ENCODE data around the gene TNXB.
A peak's percentile ranks its signal among the peaks of the same experiment; 100 is the strongest.
"Not testable (repeated sequence)": the region's sequence is repeated elsewhere in the genome, so short reads cannot be mapped to it uniquely, and the experiment has no call there.

TNXB gene

DNA sequence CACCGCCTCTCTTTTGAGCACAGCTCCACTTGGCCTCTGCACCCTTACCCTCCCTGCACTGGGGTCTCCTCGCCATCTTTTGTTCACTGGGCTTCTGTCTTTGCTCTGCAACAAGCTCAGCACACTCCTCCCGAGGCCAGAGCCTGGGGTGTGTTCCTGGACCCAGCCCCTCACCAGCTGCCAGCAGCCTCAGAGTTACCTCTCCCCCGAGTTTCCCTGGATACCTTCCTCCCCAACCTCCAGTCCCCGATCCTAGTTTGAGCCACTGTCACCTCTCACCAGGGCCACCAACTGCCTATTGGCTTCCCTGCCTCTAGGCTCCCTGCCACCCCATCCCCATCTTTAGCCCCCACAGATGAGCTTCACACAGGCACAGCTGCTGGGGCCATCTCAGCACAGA, 58.6 kb downstream of the TNXB start:
- H3K9me3 ChIP-seq (ENCODE audit: control extremely low read depth in 1 of 5, control insufficient read depth in 4 of 5, insufficient read depth in 2 of 5, low read depth in 1 of 5, low read length in 4 of 5) = no peaks in the 10 kb centered on the region
- no peak overlapping the region for H3K4me3 ChIP-seq (ENCODE audit: control insufficient read depth in 1 of 7, extremely low read depth in 1 of 7, insufficient read depth in 4 of 7, low read depth in 2 of 7, low read length in 6 of 7)
- H3K27me3 ChIP-seq (replicated peaks in 2 of 5; ENCODE audit: control insufficient read depth in 4 of 5, insufficient read depth in 5 of 5, low read length in 4 of 5) = no peaks in the 10 kb centered on the region
- ChIA-PET CTCF (no interaction called here), POLR2A (no interaction called here)
- DNase-seq = no peak
- H3K4me1 ChIP-seq (ENCODE audit: control extremely low read depth in 1 of 4, control insufficient read depth in 4 of 4, insufficient read depth in 4 of 4, low read length in 3 of 4) = peaks cover 0 to 6% (median under 1%) of the 10 kb centered on the region in 4 experiments
- no peak overlapping the region for H3K27ac ChIP-seq (ENCODE audit: insufficient read depth in 1 of 2, low read depth in 1 of 2, low read length in 2 of 2, poor library complexity in 1 of 2, severe bottlenecking in 2 of 2)
- H3K36me3 ChIP-seq (ENCODE audit: control insufficient read depth in 4 of 4, insufficient read depth in 4 of 4, low read length in 3 of 4) = no peaks in the 10 kb centered on the region
- WGBS (ENCODE audit: insufficient coverage) = 96% methylated on average over 4 of the region's 5 CpGs

DNA sequence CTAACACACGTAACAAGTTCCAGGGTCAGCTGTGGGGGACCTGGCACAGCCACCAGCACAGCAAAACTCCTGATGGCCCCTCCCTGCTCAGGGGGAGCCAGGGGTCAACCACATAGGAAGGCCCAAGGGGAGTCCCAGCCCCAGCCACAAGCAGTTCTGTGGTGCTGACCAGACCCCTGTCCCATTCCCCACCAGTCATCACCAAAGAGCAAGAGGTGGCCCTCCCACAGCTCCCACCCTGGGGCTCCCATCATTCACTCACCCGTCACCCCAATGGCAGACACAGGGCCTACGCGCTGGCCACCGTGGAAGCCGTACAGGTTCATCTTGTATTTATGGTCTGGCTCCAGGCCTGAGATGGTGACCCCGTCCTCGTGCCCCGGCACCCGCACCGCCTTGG, 59.4 kb downstream of the TNXB start:
- H3K9me3 ChIP-seq (ENCODE audit: control extremely low read depth in 1 of 5, control insufficient read depth in 4 of 5, insufficient read depth in 2 of 5, low read depth in 1 of 5, low read length in 4 of 5); H3K4me1 ChIP-seq (ENCODE audit: control extremely low read depth in 1 of 4, control insufficient read depth in 4 of 4, insufficient read depth in 4 of 4, low read length in 3 of 4); H3K27ac ChIP-seq (ENCODE audit: insufficient read depth in 1 of 2, low read depth in 1 of 2, low read length in 2 of 2, poor library complexity in 1 of 2, severe bottlenecking in 2 of 2); H3K36me3 ChIP-seq (ENCODE audit: control insufficient read depth in 4 of 4, insufficient read depth in 4 of 4, low read length in 3 of 4); DNase-seq; H3K27me3 ChIP-seq (replicated peaks in 2 of 5; ENCODE audit: control insufficient read depth in 4 of 5, insufficient read depth in 5 of 5, low read length in 4 of 5); POLR2A ChIA-PET; H3K4me3 ChIP-seq (ENCODE audit: control insufficient read depth in 1 of 7, extremely low read depth in 1 of 7, insufficient read depth in 4 of 7, low read depth in 2 of 7, low read length in 6 of 7); CTCF ChIA-PET: not testable (repeated sequence)
- 100% methylated on average over 1 of the region's 11 CpGs for WGBS (ENCODE audit: insufficient coverage)

DNA sequence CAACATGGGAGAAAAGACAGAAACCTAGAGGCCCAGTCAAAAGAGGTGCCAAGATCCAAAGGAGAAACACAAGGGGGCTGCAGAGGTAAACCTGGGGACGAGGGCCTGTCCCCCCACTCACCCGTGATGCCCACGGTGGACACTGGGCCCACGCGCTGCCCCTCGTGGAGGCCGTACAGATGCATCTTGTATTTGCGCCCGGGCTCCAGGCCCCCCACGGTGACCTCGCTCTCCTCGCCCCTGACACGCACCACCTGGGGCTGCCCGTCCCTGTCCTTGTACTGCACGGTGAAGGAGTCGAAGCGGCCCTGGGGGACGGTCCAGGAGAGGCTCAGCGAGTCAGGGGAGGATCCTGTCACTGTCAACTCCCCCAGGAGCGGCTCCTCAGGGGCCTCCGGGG, 60.0 kb downstream of the TNXB start:
- POLR2A ChIA-PET; H3K27ac ChIP-seq (ENCODE audit: insufficient read depth in 1 of 2, low read depth in 1 of 2, low read length in 2 of 2, poor library complexity in 1 of 2, severe bottlenecking in 2 of 2); DNase-seq; H3K4me3 ChIP-seq (ENCODE audit: control insufficient read depth in 1 of 7, extremely low read depth in 1 of 7, insufficient read depth in 4 of 7, low read depth in 2 of 7, low read length in 6 of 7); H3K36me3 ChIP-seq (ENCODE audit: control insufficient read depth in 4 of 4, insufficient read depth in 4 of 4, low read length in 3 of 4); H3K9me3 ChIP-seq (ENCODE audit: control extremely low read depth in 1 of 5, control insufficient read depth in 4 of 5, insufficient read depth in 2 of 5, low read depth in 1 of 5, low read length in 4 of 5); H3K4me1 ChIP-seq (ENCODE audit: control extremely low read depth in 1 of 4, control insufficient read depth in 4 of 4, insufficient read depth in 4 of 4, low read length in 3 of 4); H3K27me3 ChIP-seq (replicated peaks in 2 of 5; ENCODE audit: control insufficient read depth in 4 of 5, insufficient read depth in 5 of 5, low read length in 4 of 5): not testable (repeated sequence)
- CTCF ChIA-PET = interaction anchor here (1.7 to 1.8 kb wide), 2 partner anchors 9 to 33 kb away, joined by 3 to 6 read pairs; no protein-coding TSS in a partner anchor
- 99% methylated on average over 15 of the region's 21 CpGs for WGBS (ENCODE audit: insufficient coverage)

DNA sequence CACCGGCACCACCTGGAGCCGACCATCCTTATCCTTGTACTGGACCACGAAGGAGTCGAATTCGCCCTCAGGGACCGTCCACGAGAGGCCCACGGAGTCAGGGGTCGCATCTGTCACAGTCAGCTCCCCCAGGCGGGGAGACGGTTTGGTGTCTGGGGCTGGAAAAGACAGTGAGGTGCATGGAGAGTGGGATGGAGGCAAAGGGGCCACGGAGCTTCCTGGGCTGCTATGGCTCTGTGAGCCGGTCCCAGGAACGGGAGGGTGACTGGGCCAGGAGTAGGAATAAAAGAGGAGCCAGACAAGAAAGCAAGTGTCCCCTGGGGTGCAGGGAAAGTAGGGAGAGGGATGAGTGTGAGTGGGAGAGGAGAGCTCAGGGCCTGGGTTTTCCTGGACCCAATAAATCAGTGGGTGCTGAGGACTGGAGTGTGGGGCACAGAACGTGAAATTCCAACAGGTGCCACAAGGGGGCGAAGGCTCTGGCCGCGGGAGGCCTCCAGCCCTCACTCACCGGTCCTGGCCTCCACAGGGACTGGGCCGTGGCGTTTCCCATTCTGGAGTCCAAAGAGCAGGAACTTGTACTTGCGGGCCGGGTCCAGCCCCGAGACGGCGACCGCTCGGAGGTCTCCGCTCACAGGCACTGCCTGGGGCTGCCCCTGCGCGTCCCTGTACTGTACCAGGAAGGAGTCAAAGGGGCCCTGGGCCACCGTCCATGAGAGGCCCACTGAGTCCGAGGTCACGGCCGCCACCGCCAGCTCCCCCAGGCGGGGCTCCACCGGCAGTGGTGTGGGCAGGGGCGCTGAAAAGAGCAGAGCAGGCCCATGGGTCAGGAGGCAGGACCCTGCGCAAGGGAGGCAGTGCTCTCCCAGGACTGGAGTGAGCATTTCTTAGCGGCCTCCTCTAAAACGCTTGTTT, 61.0 kb downstream of the TNXB start:
- H3K36me3 ChIP-seq (ENCODE audit: control insufficient read depth in 4 of 4, insufficient read depth in 4 of 4, low read length in 3 of 4) = no peaks in the 10 kb centered on the region
- H3K4me3 ChIP-seq (ENCODE audit: control insufficient read depth in 1 of 7, extremely low read depth in 1 of 7, insufficient read depth in 4 of 7, low read depth in 2 of 7, low read length in 6 of 7) = peak overlapping the region in 1 of 7 experiments; percentile 48
- 52% methylated on average over 42 of the region's 42 CpGs for WGBS (ENCODE audit: insufficient coverage)
- H3K27ac ChIP-seq (ENCODE audit: insufficient read depth in 1 of 2, low read depth in 1 of 2, low read length in 2 of 2, poor library complexity in 1 of 2, severe bottlenecking in 2 of 2) = no peak overlapping the region
- ChIA-PET POLR2A (no interaction called here), CTCF (interaction anchor here (1.2 to 1.8 kb wide), 4 partner anchors 10 to 397 kb away, joined by 3 to 6 read pairs (median 4); no protein-coding TSS in a partner anchor)
- no peaks in the 10 kb centered on the region for H3K27me3 ChIP-seq (replicated peaks in 2 of 5; ENCODE audit: control insufficient read depth in 4 of 5, insufficient read depth in 5 of 5, low read length in 4 of 5)
- DNase-seq = peak; percentile 42 to 63 (median 55)
- H3K9me3 ChIP-seq (ENCODE audit: control extremely low read depth in 1 of 5, control insufficient read depth in 4 of 5, insufficient read depth in 2 of 5, low read depth in 1 of 5, low read length in 4 of 5) = no peaks in the 10 kb centered on the region
- H3K4me1 ChIP-seq (ENCODE audit: control extremely low read depth in 1 of 4, control insufficient read depth in 4 of 4, insufficient read depth in 4 of 4, low read length in 3 of 4) = peaks cover 0 to 6% (median under 1%) of the 10 kb centered on the region in 4 experiments

DNA sequence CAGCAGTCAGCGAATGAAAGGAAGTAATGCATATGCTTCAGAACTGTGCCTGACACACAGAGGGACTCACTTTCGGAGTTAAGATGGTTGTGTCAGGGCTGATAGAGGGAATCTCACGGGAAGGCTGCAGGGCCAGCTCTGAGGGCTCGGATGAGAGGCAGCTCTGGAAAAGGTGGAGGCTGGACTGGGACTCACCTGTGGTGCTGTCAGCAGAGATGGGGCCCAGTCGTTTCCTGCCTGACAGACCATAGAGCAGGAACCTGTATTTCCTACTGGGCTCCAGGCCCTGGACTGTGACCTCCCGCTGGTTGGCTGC, 61.6 kb downstream of the TNXB start:
- POLR2A ChIA-PET = no interaction called here
- Histone ChIP-seq H3K9me3 (ENCODE audit: control extremely low read depth in 1 of 5, control insufficient read depth in 4 of 5, insufficient read depth in 2 of 5, low read depth in 1 of 5, low read length in 4 of 5) (no peaks in the 10 kb centered on the region), H3K4me3 (ENCODE audit: control insufficient read depth in 1 of 7, extremely low read depth in 1 of 7, insufficient read depth in 4 of 7, low read depth in 2 of 7, low read length in 6 of 7) (no peak overlapping the region), H3K27ac (ENCODE audit: insufficient read depth in 1 of 2, low read depth in 1 of 2, low read length in 2 of 2, poor library complexity in 1 of 2, severe bottlenecking in 2 of 2) (no peak overlapping the region), H3K27me3 (replicated peaks in 2 of 5; ENCODE audit: control insufficient read depth in 4 of 5, insufficient read depth in 5 of 5, low read length in 4 of 5) (no peaks in the 10 kb centered on the region), H3K4me1 (ENCODE audit: control extremely low read depth in 1 of 4, control insufficient read depth in 4 of 4, insufficient read depth in 4 of 4, low read length in 3 of 4) (peaks cover 0 to 6% (median under 1%) of the 10 kb centered on the region in 4 experiments), H3K36me3 (ENCODE audit: control insufficient read depth in 4 of 4, insufficient read depth in 4 of 4, low read length in 3 of 4) (no peaks in the 10 kb centered on the region)
- CTCF ChIA-PET = interaction anchor here (0.8 to 1.8 kb wide), 5 partner anchors 11 to 396 kb away, joined by 3 to 6 read pairs (median 3); no protein-coding TSS in a partner anchor
- DNase-seq = no peak
- WGBS (ENCODE audit: insufficient coverage) = 92% methylated on average over 6 of the region's 6 CpGs

DNA sequence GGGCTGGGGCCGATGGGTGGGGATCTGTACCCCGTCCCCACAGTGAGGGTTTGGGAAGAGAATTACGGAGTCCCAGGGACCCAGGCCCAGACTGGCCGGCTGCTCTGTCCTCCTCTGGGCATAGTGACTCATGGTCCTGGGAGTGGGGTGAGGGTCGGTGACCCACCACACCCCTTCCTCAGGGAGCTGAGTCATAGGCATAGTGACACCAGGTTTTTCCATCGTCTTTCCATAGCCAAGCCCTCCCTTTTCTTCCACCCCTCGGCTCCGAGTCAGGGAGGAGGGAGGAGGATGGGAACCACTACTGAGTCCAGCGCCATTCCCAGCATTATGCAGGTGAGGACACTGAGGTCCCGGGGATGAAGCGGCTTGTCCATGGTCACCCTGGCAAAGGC, 62.1 kb downstream of the TNXB start:
- Histone ChIP-seq H3K27ac (ENCODE audit: insufficient read depth in 1 of 2, low read depth in 1 of 2, low read length in 2 of 2, poor library complexity in 1 of 2, severe bottlenecking in 2 of 2) (no peak overlapping the region), H3K36me3 (ENCODE audit: control insufficient read depth in 4 of 4, insufficient read depth in 4 of 4, low read length in 3 of 4) (no peaks in the 10 kb centered on the region), H3K27me3 (replicated peaks in 2 of 5; ENCODE audit: control insufficient read depth in 4 of 5, insufficient read depth in 5 of 5, low read length in 4 of 5) (no peaks in the 10 kb centered on the region), H3K9me3 (ENCODE audit: control extremely low read depth in 1 of 5, control insufficient read depth in 4 of 5, insufficient read depth in 2 of 5, low read depth in 1 of 5, low read length in 4 of 5) (no peaks in the 10 kb centered on the region), H3K4me3 (ENCODE audit: control insufficient read depth in 1 of 7, extremely low read depth in 1 of 7, insufficient read depth in 4 of 7, low read depth in 2 of 7, low read length in 6 of 7) (no peak overlapping the region), H3K4me1 (ENCODE audit: control extremely low read depth in 1 of 4, control insufficient read depth in 4 of 4, insufficient read depth in 4 of 4, low read length in 3 of 4) (peaks cover 0 to 6% (median under 1%) of the 10 kb centered on the region in 4 experiments)
- 95% methylated on average over 11 of the region's 11 CpGs for WGBS (ENCODE audit: insufficient coverage)
- POLR2A ChIA-PET = no interaction called here
- DNase-seq = no peak
- CTCF ChIA-PET = interaction anchor here (0.8 to 1.7 kb wide), 3 partner anchors 68 to 396 kb away, joined by 3 to 4 read pairs (median 3); no protein-coding TSS in a partner anchor

DNA sequence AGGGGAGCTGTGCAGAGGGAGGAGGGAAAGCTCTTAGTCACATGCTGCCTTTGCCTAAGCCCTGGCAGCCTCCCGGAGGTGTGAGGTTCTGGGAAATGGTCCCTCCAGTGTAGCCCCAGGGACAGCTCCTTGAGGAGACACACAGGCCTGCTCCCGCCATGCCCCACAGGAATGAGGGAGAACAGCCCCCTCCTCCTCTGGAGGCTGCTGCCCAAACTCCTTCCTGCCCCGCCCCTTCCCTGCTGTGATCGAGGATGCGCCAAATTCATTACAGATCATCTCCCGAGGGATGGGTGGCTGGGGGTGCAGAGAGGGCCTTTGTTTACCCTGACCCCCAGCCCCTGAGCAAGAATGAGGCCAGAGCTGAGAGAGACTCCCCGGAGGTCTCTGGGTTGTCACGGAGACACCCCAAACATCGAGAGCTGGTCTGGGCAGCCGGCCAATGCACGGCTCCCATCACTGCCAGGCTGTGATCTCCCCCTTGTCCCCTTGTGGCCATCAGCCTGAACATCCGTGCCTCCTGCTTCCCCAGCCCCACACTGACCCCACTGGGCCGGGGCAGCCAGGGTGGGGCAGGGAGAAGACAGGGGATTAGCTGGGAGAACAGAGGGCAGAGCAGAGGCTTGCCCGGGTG, 62.6 kb downstream of the TNXB start:
- Histone ChIP-seq H3K4me3 (ENCODE audit: control insufficient read depth in 1 of 7, extremely low read depth in 1 of 7, insufficient read depth in 4 of 7, low read depth in 2 of 7, low read length in 6 of 7) (no peak overlapping the region), H3K4me1 (ENCODE audit: control extremely low read depth in 1 of 4, control insufficient read depth in 4 of 4, insufficient read depth in 4 of 4, low read length in 3 of 4) (peaks cover 0 to 6% (median under 1%) of the 10 kb centered on the region in 4 experiments), H3K9me3 (ENCODE audit: control extremely low read depth in 1 of 5, control insufficient read depth in 4 of 5, insufficient read depth in 2 of 5, low read depth in 1 of 5, low read length in 4 of 5) (no peaks in the 10 kb centered on the region), H3K36me3 (ENCODE audit: control insufficient read depth in 4 of 4, insufficient read depth in 4 of 4, low read length in 3 of 4) (no peaks in the 10 kb centered on the region), H3K27me3 (replicated peaks in 2 of 5; ENCODE audit: control insufficient read depth in 4 of 5, insufficient read depth in 5 of 5, low read length in 4 of 5) (no peaks in the 10 kb centered on the region), H3K27ac (ENCODE audit: insufficient read depth in 1 of 2, low read depth in 1 of 2, low read length in 2 of 2, poor library complexity in 1 of 2, severe bottlenecking in 2 of 2) (peak overlapping the region in 1 of 2 experiments; percentile 70)
- POLR2A ChIA-PET = no interaction called here
- WGBS (ENCODE audit: insufficient coverage) = 66% methylated on average over 8 of the region's 14 CpGs
- DNase-seq = peak; percentile 3 to 14 (median 13)
- CTCF ChIA-PET = interaction anchor here (0.8 to 1.7 kb wide), 2 partner anchors 67 to 77 kb away, joined by 3 to 4 read pairs; no protein-coding TSS in a partner anchor

Measured in common myeloid progenitor, CD34-positive (primary cell).